B cell (primary cell): ENCODE measurements around the gene UQCRH. TPM values are rescaled to one million over a fixed set of nuclear protein-coding genes. Genes with fewer than 3 reads are reported as not detected.

Experiments
- ATAC-seq: fragments of 200-7000 bp; cut with Tn5 transposase; one replicate; pipeline ENCODE4 v1.10.0; 2021; ENCODE audit warnings: low read depth, mild to moderate bottlenecking, moderate number of reproducible peaks, moderate library complexity
- CTCF ChIA-PET: fragments of 350-600 bp; sonication (Branson Sonifier 250); formaldehyde crosslinking; loops from one replicate; lab custom pipeline; 2021; ENCODE audit warnings: antibody characterized with exemption, inconsistent platforms; lab: Charles Lee
- POLR2A ChIA-PET: fragments of 350-600 bp; sonication (Branson Sonifier 250); formaldehyde crosslinking; loops from one replicate; lab custom pipeline; 2021; ENCODE audit warnings: antibody characterized with exemption; lab: Charles Lee
- DNase-seq: peaks from one replicate; pipeline ENCODE4 v3.0.0; 2013
- H2AFZ ChIP-seq: 2 replicates; pipeline ENCODE4 v1.6.1; 2012; ENCODE audit warnings: mild to moderate bottlenecking, low read depth, low read length; ENCODE audit not compliant: insufficient read depth, poor library complexity, severe bottlenecking
- H3K27ac ChIP-seq, 2 donors: 1 replicate in 1 of 2; 2 replicates in 1 of 2; pipeline ENCODE4 v1.5.1; 2012 to 2013; ENCODE audit warnings: low read length in 2 of 2, mild to moderate bottlenecking in 2 of 2, moderate library complexity in 1 of 2
- H3K27me3 ChIP-seq, 4 experiments: fragments of 200-600 bp in 1 of 4; sonication (generic) in 1 of 4; replicated peaks in 1 of 4; 1 replicate in 2 of 4; 2 replicates in 2 of 4; pipeline versions ENCODE4 v1.6.1 to v1.7.0; 2013 to 2016; ENCODE audit warnings: low read length in 3 of 4, mild to moderate bottlenecking in 2 of 4, mixed read lengths in 1 of 4, moderate library complexity in 1 of 4; ENCODE audit not compliant: insufficient read depth in 4 of 4, control insufficient read depth in 3 of 4; ENCODE audit errors: control extremely low read depth in 1 of 4
- H3K36me3 ChIP-seq, 2 experiments: replicated peaks in 1 of 2; 1 replicate in 1 of 2; 2 replicates in 1 of 2; pipeline versions ENCODE4 v1.6.1 to v1.7.1; 2013; ENCODE audit warnings: low read length in 1 of 2; ENCODE audit not compliant: insufficient read depth in 2 of 2, control insufficient read depth in 1 of 2; ENCODE audit errors: control extremely low read depth in 1 of 2, extremely low read depth in 1 of 2
- H3K4me1 ChIP-seq, 2 donors: fragments of 200-600 bp in 1 of 2; sonication (generic) in 1 of 2; 1 replicate in 1 of 2; 2 replicates in 1 of 2; pipeline versions ENCODE4 v1.5.1 to v1.6.1; 2013 to 2017; ENCODE audit warnings: low read length in 2 of 2; ENCODE audit not compliant: control insufficient read depth in 2 of 2, insufficient read depth in 2 of 2
- H3K4me2 ChIP-seq: replicated peaks from 2 replicates; pipeline ENCODE3; 2012; ENCODE audit warnings: mild to moderate bottlenecking, low read depth, low read length; ENCODE audit not compliant: poor library complexity, severe bottlenecking
- H3K4me3 ChIP-seq, 5 experiments: fragments of 200-600 bp in 1 of 5; sonication (generic) in 1 of 5; 1 replicate in 3 of 5; 2 replicates in 2 of 5; pipeline versions ENCODE4 v1.5.1 to v1.7.0; 2011 to 2016; ENCODE audit warnings: low read length in 4 of 5, mild to moderate bottlenecking in 4 of 5, low read depth in 2 of 5, control low read depth in 1 of 5, moderate library complexity in 1 of 5; ENCODE audit not compliant: insufficient read depth in 1 of 5; ENCODE audit errors: control extremely low read depth in 1 of 5, extremely low read depth in 1 of 5
- H3K79me2 ChIP-seq: fragments of 200-600 bp; sonication (generic); one replicate; pipeline ENCODE4 v1.6.0; 2016; ENCODE audit warnings: low read length; ENCODE audit not compliant: control insufficient read depth, insufficient read depth
- H3K9ac ChIP-seq: fragments of 200-600 bp; sonication (generic); 2 replicates; pipeline ENCODE4 v1.6.1; 2017; ENCODE audit warnings: mild to moderate bottlenecking, low read length, moderate library complexity
- H3K9me3 ChIP-seq, 3 donors: one replicate each; pipeline versions ENCODE4 v1.6.1 to v1.7.1; 2013; ENCODE audit warnings: low read length in 2 of 3; ENCODE audit not compliant: control insufficient read depth in 2 of 3, insufficient read depth in 1 of 3; ENCODE audit errors: control extremely low read depth in 1 of 3
- H4K20me1 ChIP-seq: 2 replicates; pipeline ENCODE4 v1.6.0; 2012; ENCODE audit warnings: mild to moderate bottlenecking, low read length; ENCODE audit not compliant: insufficient read depth, control insufficient read depth, poor library complexity, severe bottlenecking
- H3K27ac Mint-ChIP-seq: one replicate; pipeline ENCODE4 v1.8.0; 2021; ENCODE audit warnings: mixed read lengths
- H3K27me3 Mint-ChIP-seq: one replicate; pipeline ENCODE4 v1.8.0; 2021; ENCODE audit warnings: mixed read lengths
- H3K4me1 Mint-ChIP-seq: one replicate; pipeline ENCODE4 v1.8.0; 2021; ENCODE audit warnings: mixed read lengths
- H3K4me3 Mint-ChIP-seq: one replicate; pipeline ENCODE4 v1.8.0; 2021; ENCODE audit warnings: mixed read lengths
- H3K9me3 Mint-ChIP-seq: one replicate; pipeline ENCODE4 v1.8.0; 2022; ENCODE audit warnings: mixed read lengths; ENCODE audit not compliant: insufficient read depth
- CTCF ChIP-seq: fragments of 200-600 bp; IDR thresholded peaks from one replicate; pipeline ENCODE4 v1.8.0; 2022; ENCODE audit warnings: antibody characterized with exemption, mild to moderate bottlenecking
- EZH2 ChIP-seq: IDR thresholded peaks from 2 replicates; pipeline ENCODE4 v1.6.1; 2012; ENCODE audit warnings: borderline replicate concordance, low read depth, mild to moderate bottlenecking, moderate library complexity, low read length; ENCODE audit not compliant: insufficient read depth, poor library complexity, severe bottlenecking
- WGBS: methylation state at CpG from one replicate; pipeline ENCODE4 v1.1.5; 2013; ENCODE audit warnings: missing lambda C conversion rate; ENCODE audit not compliant: insufficient coverage; 5-methylcytosine and 5-hydroxymethylcytosine counted together
- intact Hi-C: fragments of 100-400 bp; cut with micrococcal nuclease; formaldehyde crosslinking; loops from one replicate; pipeline ENCODE4 v1.10.0; 2022
- polyA plus RNA-seq: library from polyadenylated mRNA; depleted of rRNA; stranded (reverse); fragments of >200 nt; gene quantifications from 2 replicates; pipeline ENCODE4 v1.2.3, GENCODE V29; 2012
- total RNA-seq, 2 donors: library from RNA; stranded (reverse); fragments of 120-200 nt in 1 of 2; gene quantifications; 1 replicate in 1 of 2; 2 replicates in 1 of 2; pipeline versions ENCODE4 v1.2.3 to v1.2.4, GENCODE V29; 2013 to 2022

The UQCRH gene
- total and polyA plus RNA-seq, 2 donors (not counting 1 experiment from before 2014, with no cell fraction given), result 146 to 310 TPM

GRCh38 chr1:46300673-46301405 is 2.7 kb upstream of the UQCRH start:
- Histone ChIP-seq H3K27me3 (no peaks in the 10 kb centered on the region), H3K79me2 (peaks cover 70% of the 10 kb centered on the region), H3K4me3 (peak overlapping the region in 3 of 5 experiments; percentile 67 to 82 (median 79)), H3K36me3 (peaks cover 0 to 20% of the 10 kb centered on the region in 2 experiments), H3K4me1 (peaks cover 19 to 29% of the 10 kb centered on the region in 2 donors), H3K9ac (peak overlapping the region; percentile 95), H3K9me3 (no peaks in the 10 kb centered on the region), H3K4me2 (peak overlapping the region; percentile 97), H4K20me1 (peaks cover 30% of the 10 kb centered on the region), H3K27ac (peak overlapping the region in 1 of 2 donors; percentile 92), H2AFZ (no peak overlapping the region)
- Mint-ChIP-seq H3K4me1 (peaks cover 34% of the 10 kb centered on the region), H3K27ac (peak overlapping the region; percentile 99), H3K9me3 (no peaks in the 10 kb centered on the region), H3K4me3 (peak overlapping the region; percentile 100), H3K27me3 (no peaks in the 10 kb centered on the region)
- 81% methylated on average over 4 of the region's 6 CpGs for WGBS
- TF ChIP-seq CTCF, result no peak
- no peak for TF ChIP-seq EZH2
- POLR2A ChIA-PET, result no interaction called here
- CTCF ChIA-PET, result interaction anchor here (0.9 to 2.4 kb wide), 3 partner anchors 32 to 47 kb away, joined by 4 to 10 read pairs (median 6); no protein-coding TSS in a partner anchor
- ATAC-seq, result no peak
- no peak for DNase-seq
- intact Hi-C loops, result loop anchor here (5.0 kb wide), 3 partner anchors 169 to 416 kb away; partner anchors contain the start of genes EFCAB14, MKNK1 and PIK3R3

GRCh38 chr1:46301406-46301807 is 2.1 kb upstream of the UQCRH start:
- Histone ChIP-seq H3K9me3 (no peaks in the 10 kb centered on the region), H3K79me2 (peaks cover 75% of the 10 kb centered on the region), H3K27ac (peak overlapping the region; percentile 77 to 92), H3K36me3 (peaks cover 0 to 17% of the 10 kb centered on the region in 2 experiments), H3K4me1 (peaks cover 19 to 29% of the 10 kb centered on the region in 2 donors), H3K27me3 (no peaks in the 10 kb centered on the region), H3K4me3 (peak overlapping the region in 4 of 5 experiments; percentile 67 to 98 (median 80)), H3K4me2 (peak overlapping the region; percentile 97), H2AFZ (peak overlapping the region; percentile 92), H3K9ac (peak overlapping the region; percentile 95), H4K20me1 (peaks cover 32% of the 10 kb centered on the region)
- 24% methylated on average over 17 of the region's 17 CpGs for WGBS
- ATAC-seq (no peak), DNase-seq (no peak)
- H3K4me1 Mint-ChIP-seq, result peaks cover 37% of the 10 kb centered on the region
- TF ChIP-seq CTCF, result no peak
- no peak for TF ChIP-seq EZH2
- peak overlapping the region; percentile 100 for H3K4me3 Mint-ChIP-seq
- no peaks in the 10 kb centered on the region for H3K27me3 Mint-ChIP-seq
- intact Hi-C loops, result loop anchor here (5.0 kb wide), 3 partner anchors 169 to 416 kb away; partner anchors contain the start of genes EFCAB14, MKNK1 and PIK3R3
- no peaks in the 10 kb centered on the region for H3K9me3 Mint-ChIP-seq
- peak overlapping the region; percentile 99 for H3K27ac Mint-ChIP-seq
- ChIA-PET POLR2A (no interaction called here), CTCF (interaction anchor here (0.9 to 2.4 kb wide), 3 partner anchors 32 to 46 kb away, joined by 4 to 10 read pairs (median 6); no protein-coding TSS in a partner anchor)
